ENCODE measurements around the gene SCN5A.

SCN5A gene

DNA sequence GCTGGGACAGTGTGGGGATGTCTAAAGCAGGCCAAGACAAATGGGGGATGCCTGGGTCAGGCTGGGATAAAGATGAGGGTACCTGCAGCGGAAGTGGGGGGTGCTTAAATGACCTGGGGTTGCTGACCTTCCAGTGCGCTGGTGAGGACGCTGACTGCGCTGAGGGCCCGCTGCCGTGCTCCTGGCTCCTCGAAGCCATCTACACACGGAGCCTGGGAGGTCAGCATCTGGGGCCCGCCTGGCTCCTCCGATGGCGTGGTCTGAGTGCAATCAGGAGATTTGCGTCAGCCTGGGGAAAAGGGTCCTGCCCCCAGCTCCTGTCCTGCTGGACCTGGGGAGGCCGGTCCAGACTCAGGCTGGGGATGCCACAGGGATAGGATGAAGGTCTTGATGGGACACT lies 50.7 kb downstream of the SCN5A start:
- DNase-seq: no peak

DNA sequence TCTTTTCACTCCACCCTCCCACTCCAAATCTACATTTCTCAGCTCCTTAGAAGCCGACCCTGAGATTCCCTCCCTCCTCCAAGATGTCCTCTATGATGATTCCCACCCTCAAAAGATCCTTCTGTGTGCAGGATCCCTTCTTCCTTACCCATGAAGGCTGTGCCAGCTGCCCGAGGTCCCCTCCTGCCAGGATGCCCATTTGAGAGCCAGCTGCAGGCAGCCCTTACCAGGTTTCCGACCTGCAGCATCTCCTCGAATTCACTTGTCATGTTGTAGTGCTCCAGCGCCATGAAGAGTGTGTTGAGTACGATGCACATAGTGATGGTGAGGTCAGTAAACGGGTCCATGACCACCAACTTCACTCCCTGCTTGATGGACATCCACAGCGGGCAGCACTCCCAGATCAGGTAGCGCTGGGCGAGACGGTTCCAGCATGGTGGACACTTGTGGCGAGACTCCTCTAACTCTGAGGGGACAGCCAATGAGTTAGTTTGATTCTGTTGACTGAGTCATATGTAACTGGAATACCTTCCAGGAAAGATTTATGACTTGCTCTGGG lies 51.9 kb downstream of the SCN5A start:
- DNase-seq: no peak

DNA sequence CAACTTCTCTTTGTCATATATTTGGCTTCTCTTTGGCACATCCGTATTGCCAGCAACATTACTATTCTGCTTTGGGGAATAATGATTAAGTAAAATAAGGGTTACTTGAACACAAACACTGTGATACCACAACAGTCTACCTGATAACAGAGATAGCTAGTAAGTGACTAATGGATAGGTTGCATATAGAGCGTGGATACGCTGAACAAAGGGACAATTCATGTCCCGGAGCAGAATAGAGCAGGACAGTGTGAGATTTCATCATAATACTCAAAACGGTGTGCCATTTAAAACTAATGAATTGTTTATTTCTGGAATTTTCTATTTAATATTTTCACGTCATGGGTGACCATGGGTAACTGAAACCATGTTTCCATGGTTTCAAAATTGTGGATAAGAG lies 54.1 kb downstream of the SCN5A start:
- DNase-seq: no peak

GRCh38 chr3:38590521-38590920 lies 59.0 kb downstream of the SCN5A start:
- no peak for DNase-seq

- DNase-seq: no peak
Observed at GRCh38 chr3:38588995-38589937, 60.2 kb downstream of the SCN5A start.

GRCh38 chr3:38588371-38588971 lies 61.0 kb downstream of the SCN5A start:
- DNase-seq: no peak

- no peak for DNase-seq
Observed at GRCh38 chr3:38587548-38588131, 61.8 kb downstream of the SCN5A start.

GRCh38 chr3:38586546-38587520 lies 62.7 kb downstream of the SCN5A start:
- DNase-seq: no peak

DNA sequence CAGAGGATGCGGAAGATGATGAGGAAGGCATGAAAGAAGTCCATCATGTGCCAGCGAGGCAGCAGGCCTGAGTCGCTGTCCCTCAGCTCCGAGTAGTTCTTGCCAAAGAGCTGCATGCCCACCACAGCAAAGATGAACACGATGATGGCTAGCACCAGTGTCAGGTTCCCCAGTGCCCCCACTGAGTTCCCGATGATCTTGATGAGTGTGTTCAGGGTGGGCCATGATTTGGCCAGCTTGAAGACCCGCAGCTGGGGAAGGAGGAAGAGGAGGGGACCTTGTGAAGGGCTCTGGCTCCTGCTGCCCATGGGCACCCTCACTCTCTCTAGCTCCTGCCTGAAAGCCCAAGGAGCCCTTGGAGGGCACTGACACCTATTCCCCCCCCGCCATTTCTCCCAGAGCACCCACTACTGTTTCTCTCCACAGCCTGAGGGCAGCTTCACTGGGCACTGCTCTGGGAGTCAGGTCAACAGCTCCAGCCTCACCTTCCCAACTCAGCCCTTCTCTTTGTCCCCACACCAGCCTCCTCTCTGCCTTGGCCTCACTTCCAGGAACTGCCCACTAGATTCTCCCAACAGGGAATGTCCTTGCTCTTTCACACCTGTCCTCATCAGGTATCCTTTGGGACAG lies 63.6 kb downstream of the SCN5A start:
- no peak for DNase-seq

DNA sequence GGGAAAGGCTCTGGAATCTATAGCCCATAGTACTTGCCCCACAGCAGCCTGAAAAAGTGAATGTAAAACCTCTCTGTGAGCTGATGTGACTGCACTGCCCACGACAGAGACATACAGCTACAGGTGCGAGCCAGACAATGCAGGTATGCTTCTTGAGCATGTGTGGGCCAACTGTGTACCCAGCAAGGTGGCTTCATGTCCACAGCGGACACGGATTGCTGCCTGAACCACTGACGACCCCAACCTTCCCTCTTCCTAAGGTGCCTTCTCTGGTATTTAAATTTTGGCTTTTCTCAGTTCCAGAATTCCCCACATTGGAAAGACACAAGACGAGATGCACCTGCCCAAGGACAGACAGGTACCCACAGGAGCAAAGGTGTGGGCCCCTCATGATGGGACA lies 65.8 kb downstream of the SCN5A start:
- no peak for DNase-seq

DNA sequence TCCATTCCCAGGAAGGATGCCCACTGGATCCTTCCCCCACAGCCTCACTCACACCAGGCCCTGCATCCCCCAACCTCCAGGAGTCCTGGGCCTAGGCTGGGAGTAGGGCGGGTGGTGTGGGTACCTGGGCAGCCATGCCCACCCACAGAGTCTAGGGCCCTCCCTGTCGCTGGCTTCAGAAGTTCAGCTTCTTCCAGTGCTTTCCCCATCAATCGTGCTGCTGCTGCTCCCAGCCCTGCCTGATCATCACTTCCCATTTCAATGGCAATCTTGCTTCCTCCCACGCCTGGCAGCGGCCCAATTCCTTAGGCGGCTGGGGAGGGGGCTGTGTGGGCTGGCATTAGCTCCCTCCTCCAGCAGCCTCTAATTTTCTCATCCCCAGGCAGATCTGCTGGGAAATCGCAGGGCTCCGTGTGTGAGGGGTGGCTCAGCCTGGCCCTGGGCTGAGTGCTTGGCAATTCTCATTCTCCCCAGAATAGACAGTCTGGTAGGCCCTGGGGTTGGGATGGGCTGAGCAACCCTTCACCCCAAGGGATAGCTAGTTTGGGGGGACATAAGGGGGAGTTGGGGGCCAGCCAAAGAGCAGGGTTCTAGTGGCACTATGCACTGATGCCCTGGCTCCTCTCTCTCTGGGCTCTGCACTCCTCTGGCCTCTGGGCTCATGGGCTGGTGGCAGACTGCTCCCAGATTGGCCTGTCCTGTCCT lies 66.4 kb downstream of the SCN5A start:
- no peak for DNase-seq

- DNase-seq: no peak
Observed at GRCh38 chr3:38582316-38582715, 67.2 kb downstream of the SCN5A start.

- DNase-seq: no peak
Observed at GRCh38 chr3:38581774-38582173, 67.7 kb downstream of the SCN5A start.

DNA sequence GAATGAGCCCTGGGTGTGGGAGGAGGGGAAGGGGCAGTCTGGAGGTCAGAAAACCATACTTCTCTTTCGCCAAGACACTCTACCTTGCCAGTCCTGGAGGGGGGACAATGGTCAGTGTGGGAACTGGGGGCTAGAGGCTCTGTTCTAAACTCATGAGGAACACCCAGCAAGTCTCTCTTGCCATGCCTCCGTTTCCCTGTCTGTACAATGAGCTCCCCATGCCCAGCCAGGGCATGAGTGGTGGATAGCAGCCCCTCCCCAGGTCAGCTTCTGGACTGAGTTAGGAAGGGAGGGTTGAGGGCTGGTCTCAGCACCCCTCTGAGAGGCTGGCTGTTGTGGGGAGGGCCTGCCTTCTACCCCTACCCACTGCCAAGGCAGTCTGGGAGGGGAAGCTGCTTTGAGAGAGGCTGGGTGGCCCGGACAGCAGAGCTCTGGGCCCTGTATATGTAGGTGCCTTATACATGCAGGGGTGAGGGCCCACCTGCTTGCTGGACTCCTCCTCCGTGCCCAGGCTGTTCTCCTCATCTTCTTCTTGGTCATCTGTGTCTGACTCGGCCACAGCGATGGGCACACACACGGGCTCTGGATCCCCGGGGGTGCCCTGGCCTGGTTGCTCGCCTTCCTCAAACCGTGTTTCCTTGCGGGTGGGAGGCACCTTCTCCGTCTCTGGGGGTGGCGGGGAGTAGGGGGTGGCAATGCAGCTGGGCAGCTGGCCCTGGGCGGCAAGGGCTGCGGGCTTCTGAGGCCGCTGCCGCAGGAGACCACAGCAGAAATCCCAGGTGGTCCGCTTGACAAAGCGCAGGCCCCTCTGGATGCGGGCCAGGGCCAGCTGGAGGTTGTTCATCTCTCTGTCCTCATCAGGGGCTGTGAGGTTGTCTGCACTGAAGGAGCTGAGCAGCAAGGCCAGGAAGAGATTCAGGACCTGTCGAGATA lies 68.8 kb downstream of the SCN5A start:
- no peak for DNase-seq

DNA sequence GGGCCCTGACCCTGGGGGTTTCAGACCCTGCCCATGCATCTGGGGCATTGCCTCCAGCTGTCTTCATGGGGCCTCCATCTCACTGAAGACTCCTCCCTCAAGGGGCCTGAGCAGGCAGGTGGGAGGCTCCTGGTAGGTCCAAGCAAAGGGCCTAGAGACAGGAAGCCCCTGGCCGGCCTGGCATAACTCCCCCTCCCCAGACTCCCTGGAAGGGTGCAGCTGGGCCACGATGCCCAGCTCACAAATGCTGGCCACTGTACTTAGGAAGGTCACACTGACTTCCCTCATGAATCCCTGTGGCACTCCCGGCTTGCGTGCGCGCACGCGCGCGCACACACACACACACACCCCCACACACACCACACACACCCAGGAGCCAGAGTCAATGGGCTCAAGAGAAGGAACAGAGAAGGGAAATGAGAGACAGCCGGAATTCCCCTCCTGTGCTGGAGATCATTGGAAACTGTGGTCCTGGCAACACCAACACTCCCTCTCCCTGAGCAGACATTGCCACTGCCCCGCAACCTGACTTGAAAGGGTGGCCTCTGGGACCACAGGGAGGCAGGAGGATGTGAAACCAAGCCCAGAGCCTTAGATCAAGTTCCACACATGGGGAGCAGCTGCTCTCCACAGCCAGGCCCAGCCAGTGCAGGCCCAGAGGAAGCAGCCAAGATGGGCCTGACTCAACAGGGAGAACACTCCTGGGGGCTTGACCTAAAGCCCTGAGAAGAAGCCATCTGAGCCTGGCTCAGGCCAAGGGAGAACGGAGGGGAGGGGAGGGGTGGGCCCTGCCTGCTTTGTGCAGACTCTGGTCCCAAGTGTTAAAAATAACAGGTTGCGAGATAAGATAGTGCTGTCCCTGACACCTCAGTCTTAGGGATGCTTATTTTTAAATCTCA lies 69.7 kb downstream of the SCN5A start:
- DNase-seq: no peak

DNA sequence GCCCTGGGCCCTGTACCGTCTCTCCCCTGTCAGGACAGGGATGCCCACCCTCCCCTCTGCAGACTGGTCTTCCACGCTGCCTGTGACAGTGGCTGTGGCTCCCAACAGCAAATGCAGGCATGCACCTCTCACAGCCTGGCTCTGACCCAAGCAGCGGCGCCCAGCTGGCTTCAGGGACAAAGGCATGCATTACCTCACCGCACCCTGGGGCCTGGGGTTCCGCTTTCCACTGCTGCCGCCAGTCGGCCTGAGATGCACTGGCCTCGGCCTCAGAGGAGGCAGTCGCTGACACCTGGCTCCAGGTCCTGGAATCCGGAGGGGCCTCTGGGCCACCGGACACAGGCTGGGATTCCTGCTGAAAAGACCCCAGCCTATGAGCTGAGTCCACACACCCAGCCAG lies 70.3 kb downstream of the SCN5A start:
- DNase-seq: no peak

DNA sequence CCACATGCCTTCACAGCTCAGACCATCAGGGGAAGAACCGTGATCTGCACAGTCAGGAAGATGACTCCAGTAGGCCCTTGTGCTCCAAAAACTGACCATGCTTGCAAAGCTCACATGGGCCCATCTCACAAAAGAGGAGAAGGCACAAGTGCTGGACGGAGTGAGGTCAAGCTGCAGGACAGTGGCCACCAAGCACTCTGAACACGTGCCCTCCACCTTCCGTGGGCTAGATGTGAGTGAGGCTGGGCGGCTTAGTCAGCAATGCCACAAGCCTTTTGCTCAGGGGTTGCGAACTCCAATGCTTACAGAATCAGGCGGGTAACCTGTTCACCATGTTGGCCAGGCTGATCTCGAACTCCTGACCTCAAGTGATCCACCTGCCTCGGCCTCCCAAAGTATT lies 70.9 kb downstream of the SCN5A start:
- DNase-seq: no peak

DNA sequence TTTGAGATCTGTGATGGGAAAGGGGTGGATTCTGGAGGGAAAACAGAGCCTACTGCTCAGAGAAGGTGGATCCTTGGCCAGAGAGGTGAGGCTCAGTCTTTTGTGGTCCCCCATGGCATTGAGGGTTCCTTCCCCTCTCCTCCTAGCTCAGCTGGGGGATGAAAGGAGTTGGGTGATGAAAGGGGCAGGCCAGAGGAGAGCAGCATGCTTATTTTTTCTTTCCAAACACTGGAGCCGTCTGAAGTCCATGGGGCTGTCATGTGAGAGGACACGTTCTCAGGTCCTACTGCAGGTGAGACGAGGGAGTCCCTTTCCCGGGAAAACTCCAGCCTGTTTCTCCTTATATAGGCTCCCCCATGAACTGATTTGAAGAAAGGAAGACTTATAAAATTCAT lies 71.4 kb downstream of the SCN5A start:
- no peak for DNase-seq
